Small intestine (tissue), 7 donors: ENCODE results near the gene MLXIPL. TPM values are rescaled to one million over a fixed set of nuclear protein-coding genes. Genes with fewer than 3 reads are reported as not detected.
"Not testable (repeated sequence)": the region's sequence is repeated elsewhere in the genome, so short reads cannot be mapped to it uniquely, and the experiment has no call there.

ENCODE experiments used
- DNase-seq, 2 donors: peaks; one replicate each; pipeline versions ENCODE4 v3.0.0 to v3.0.0-alpha.2; 2013
- FAIRE-seq: peaks from 2 replicates; lab custom pipeline; 2012; peaks lifted over from hg19 to GRCh38; lab: Jason Lieb, UNC
- H3K27ac ChIP-seq, 3 donors: one replicate each; pipeline ENCODE4 v1.5.1; 2013; ENCODE audit warnings: low read length in 2 of 3, mild to moderate bottlenecking in 2 of 3, control low read depth in 1 of 3, inconsistent platforms in 1 of 3, low read depth in 1 of 3, moderate library complexity in 1 of 3
- H3K27me3 ChIP-seq, 3 donors: one replicate each; pipeline ENCODE4 v1.6.1; 2013; ENCODE audit warnings: low read length in 3 of 3, inconsistent platforms in 1 of 3; ENCODE audit not compliant: control insufficient read depth in 3 of 3, insufficient read depth in 3 of 3
- H3K36me3 ChIP-seq, 3 donors: one replicate each; pipeline ENCODE4 v1.6.1; 2013; ENCODE audit warnings: low read length in 3 of 3, inconsistent platforms in 1 of 3, low read depth in 1 of 3, mild to moderate bottlenecking in 1 of 3, moderate library complexity in 1 of 3; ENCODE audit not compliant: control insufficient read depth in 3 of 3, insufficient read depth in 2 of 3
- H3K4me1 ChIP-seq, 3 donors: one replicate each; pipeline ENCODE4 v1.6.1; 2013; ENCODE audit warnings: low read length in 2 of 3, inconsistent platforms in 1 of 3, low read depth in 1 of 3, mild to moderate bottlenecking in 1 of 3, moderate library complexity in 1 of 3; ENCODE audit not compliant: control insufficient read depth in 3 of 3, insufficient read depth in 2 of 3
- H3K4me3 ChIP-seq, 3 donors: one replicate each; pipeline ENCODE4 v1.5.1; 2013; ENCODE audit warnings: low read length in 3 of 3, control low read depth in 1 of 3, inconsistent platforms in 1 of 3, low read depth in 1 of 3, mild to moderate bottlenecking in 1 of 3, moderate library complexity in 1 of 3
- H3K9me3 ChIP-seq, 2 donors: one replicate each; pipeline ENCODE4 v1.6.1; 2013; ENCODE audit warnings: low read depth in 1 of 2, low read length in 1 of 2; ENCODE audit not compliant: control insufficient read depth in 2 of 2, insufficient read depth in 1 of 2
- WGBS, 3 donors: extraction: QIAGEN DNeasy Blood & Tissue Kit; methylation state at CpG; one replicate each; pipeline ENCODE4 v1.1.7; 2013; 5-methylcytosine and 5-hydroxymethylcytosine counted together
- polyA plus RNA-seq, 4 donors: library from polyadenylated mRNA; stranded (reverse) in 3 of 4; unstranded in 1 of 4; fragments of 200-250 nt in 3 of 4; fragments of 120-200 nt in 1 of 4; gene quantifications; one replicate each; pipeline versions ENCODE4 v1.2.1 to v1.2.3, GENCODE V29; 2013
- donor health status: healthy with polysubstance abuse.
- donor health status: control.
- donor health status: control.
- donor health status: Bipolar disorder and iron deficiency.
- donor health status: healthy.

MLXIPL gene
- polyA plus RNA-seq, 4 donors: 95.8 to 208 (median 128) TPM

- not testable (repeated sequence) for H3K27ac ChIP-seq, H3K4me3 ChIP-seq, DNase-seq, H3K4me1 ChIP-seq, H3K27me3 ChIP-seq, FAIRE-seq, H3K9me3 ChIP-seq
- peaks cover 10 to 67% (median 12%) of the 10 kb centered on the region in 3 donors for H3K36me3 ChIP-seq
- WGBS, 3 donors: 86 to 90% (median 89%) methylated on average over 5 of the region's 5 CpGs
Measured at GRCh38 chr7:73550093-73550492, 74.2 kb downstream of the MLXIPL start.

DNA sequence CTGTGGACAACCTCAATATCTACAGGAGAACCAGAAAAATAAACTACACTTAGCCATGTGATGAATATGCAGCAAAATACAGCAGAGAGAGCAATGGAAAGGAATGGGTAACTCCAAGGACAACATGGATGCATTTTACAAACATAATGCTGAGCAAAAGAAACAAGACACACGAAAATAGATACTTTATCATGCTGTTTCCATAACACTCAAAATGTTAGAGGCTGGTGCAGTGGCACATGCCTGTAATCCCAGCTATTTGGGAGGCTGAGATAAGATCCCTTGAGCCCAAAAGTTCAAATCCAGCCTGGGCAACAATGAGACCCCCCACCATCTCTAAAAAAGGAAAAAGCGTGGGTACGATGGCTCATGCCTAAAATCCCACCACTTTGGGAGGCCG, 75.1 kb downstream of the MLXIPL start:
- no peak for DNase-seq
- Histone ChIP-seq H3K27me3 (no peaks in the 10 kb centered on the region), H3K4me3 (no peak overlapping the region), H3K27ac (no peak overlapping the region), H3K36me3 (peaks cover 10 to 64% (median 12%) of the 10 kb centered on the region in 3 donors), H3K9me3 (no peaks in the 10 kb centered on the region), H3K4me1 (no peaks in the 10 kb centered on the region)
- 83 to 93% (median 91%) methylated on average over 4 of the region's 4 CpGs for WGBS, 3 donors
- no peak for FAIRE-seq

- H3K36me3 ChIP-seq: peaks cover 14 to 64% (median 15%) of the 10 kb centered on the region in 3 donors
- WGBS, 3 donors: 88 to 95% (median 88%) methylated on average over 9 of the region's 9 CpGs
- H3K27ac ChIP-seq: no peak overlapping the region
- no peaks in the 10 kb centered on the region for H3K27me3 ChIP-seq
- no peaks in the 10 kb centered on the region for H3K4me1 ChIP-seq
- no peak for FAIRE-seq
- no peaks in the 10 kb centered on the region for H3K9me3 ChIP-seq
- H3K4me3 ChIP-seq: no peak overlapping the region
- DNase-seq: no peak
Measured at GRCh38 chr7:73547841-73548240, 76.5 kb downstream of the MLXIPL start.

GRCh38 chr7:73544678-73545077, 79.6 kb downstream of the MLXIPL start:
- peaks cover 8 to 69% (median 15%) of the 10 kb centered on the region in 3 donors for H3K36me3 ChIP-seq
- no peaks in the 10 kb centered on the region for H3K9me3 ChIP-seq
- FAIRE-seq (no peak), DNase-seq (no peak)
- H3K4me3 ChIP-seq: no peak overlapping the region
- WGBS, 3 donors: 97 to 100% (median 98%) methylated on average over 2 of the region's 2 CpGs
- H3K27ac ChIP-seq: no peak overlapping the region
- no peaks in the 10 kb centered on the region for H3K4me1 ChIP-seq
- H3K27me3 ChIP-seq: no peaks in the 10 kb centered on the region

Other genes starting within 250 kb of the MLXIPL start
- 1 to 10 TPM in 1 of 4 donors, under 1 TPM in 2, not detected in 1; 0.27 to 3.6 (median 0.30) TPM for gene FZD9, start 190.7 kb downstream of the MLXIPL start, polyA plus RNA-seq
- 10 to 100 TPM; 15.7 to 34.4 (median 23.2) TPM for gene BAZ1B, start 102.2 kb downstream of the MLXIPL start, polyA plus RNA-seq
- gene BCL7B, start 66.8 kb downstream of the MLXIPL start, polyA plus RNA-seq: 10 to 100 TPM; 38.8 to 86.2 (median 64.3) TPM
- 10 to 100 TPM in 2 of 4 donors, 1 to 10 TPM in 2; 5.4 to 40.1 (median 19.0) TPM for gene TBL2, start 45.9 kb downstream of the MLXIPL start, polyA plus RNA-seq
- 1 to 10 TPM; 2.6 to 4.2 (median 3.2) TPM for gene VPS37D, start 43.3 kb upstream of the MLXIPL start, polyA plus RNA-seq
- gene DNAJC30, start 58.9 kb upstream of the MLXIPL start, polyA plus RNA-seq: 10 to 100 TPM in 1 of 4 donors, 1 to 10 TPM in 3; 6.0 to 10.4 (median 7.8) TPM
- gene BUD23, start 59.1 kb upstream of the MLXIPL start, polyA plus RNA-seq: 10 to 100 TPM; 37.8 to 90.0 (median 61.7) TPM
- gene STX1A, start 95.1 kb upstream of the MLXIPL start, polyA plus RNA-seq: 10 to 100 TPM in 3 of 4 donors, 1 to 10 TPM in 1; 9.5 to 30.0 (median 14.6) TPM
- gene ABHD11, start 114.3 kb upstream of the MLXIPL start, polyA plus RNA-seq: 10 to 100 TPM; 53.0 to 93.3 (median 62.5) TPM
- gene CLDN3, start 145.7 kb upstream of the MLXIPL start, polyA plus RNA-seq: 100 to 1,000 TPM; 236 to 394 (median 308) TPM
- gene CLDN4, start 206.5 kb upstream of the MLXIPL start, polyA plus RNA-seq: 100 to 1,000 TPM; 115 to 531 (median 202) TPM
- gene METTL27, start 218.0 kb upstream of the MLXIPL start, polyA plus RNA-seq: 10 to 100 TPM in 1 of 4 donors, 1 to 10 TPM in 1, under 1 TPM in 2; 0.89 to 14.4 (median 2.5) TPM
- gene TMEM270, start 236.6 kb upstream of the MLXIPL start, polyA plus RNA-seq: under 1 TPM in 2 of 4 donors, not detected in 2; 0.18 to 0.19 TPM